Stomach (tissue), 9 donors: ENCODE results near the gene FYCO1. TPM values are rescaled to one million over a fixed set of nuclear protein-coding genes. Genes with fewer than 3 reads are reported as not detected.

Source experiments
- DNase-seq, 2 donors: peaks; one replicate each; pipeline versions ENCODE4 v3.0.0 to v3.0.0-alpha.2; 2013 to 2019
- H3K27ac ChIP-seq, 5 donors: fragments of 200-600 bp in 4 of 5; sonication (generic) in 4 of 5; one replicate each; pipeline ENCODE4 v1.5.1; 2013 to 2019; ENCODE audit warnings: mild to moderate bottlenecking in 1 of 5, moderate library complexity in 1 of 5
- H3K27me3 ChIP-seq, 3 donors: fragments of 200-600 bp; sonication (generic); one replicate each; pipeline ENCODE4 v1.5.1; 2017 to 2019; ENCODE audit warnings: mixed run types in 1 of 3
- H3K36me3 ChIP-seq, 4 donors: fragments of 200-600 bp; sonication (generic); 1 replicate in 3 of 4; 2 replicates in 1 of 4; pipeline ENCODE4 v1.5.1; 2016 to 2019
- H3K4me1 ChIP-seq, 4 donors: fragments of 200-600 bp; sonication (generic); one replicate each; pipeline ENCODE4 v1.5.1; 2016 to 2019
- H3K4me3 ChIP-seq, 4 donors: fragments of 200-600 bp; sonication (generic) in 3 of 4; one replicate each; pipeline ENCODE4 v1.5.1; 2016 to 2019; ENCODE audit warnings: mild to moderate bottlenecking in 1 of 4
- H3K9me3 ChIP-seq, 4 donors: fragments of 200-600 bp; sonication (generic); one replicate each; pipeline ENCODE4 v1.5.1; 2016 to 2019
- EP300 ChIP-seq: sonication (generic); formaldehyde crosslinking; IDR thresholded peaks from one replicate; pipeline ENCODE4 v1.6.1; 2017; ENCODE audit warnings: antibody characterized with exemption
- POLR2A ChIP-seq, 4 donors: fragments of 450-650 bp; IDR thresholded peaks; one replicate each; pipeline ENCODE4 v1.6.1; 2016; ENCODE audit warnings: antibody characterized with exemption in 4 of 4, control low read depth in 2 of 4, mild to moderate bottlenecking in 1 of 4, moderate library complexity in 1 of 4
- POLR2AphosphoS5 ChIP-seq, 3 donors: sonication (generic); formaldehyde crosslinking; IDR thresholded peaks; one replicate each; pipeline ENCODE4 v1.6.1; 2016; ENCODE audit warnings: antibody characterized with exemption in 3 of 3
- WGBS, 5 donors: extraction: QIAGEN DNeasy Blood & Tissue Kit in 3 of 5; methylation state at CpG; one replicate each; pipeline versions ENCODE4 v1.1.5 to v1.1.7; 2013 to 2018; 5-methylcytosine and 5-hydroxymethylcytosine counted together
- intact Hi-C: fragments of 100-400 bp; cut with DNase I; formaldehyde crosslinking; loops from one replicate; pipeline ENCODE4 v1.15.1; 2023; ENCODE audit warnings: low total_unique reads
- polyA plus RNA-seq, 3 donors: library from polyadenylated mRNA; stranded (reverse); fragments of 200-250 nt; gene quantifications; one replicate each; pipeline ENCODE4 v1.2.3, GENCODE V29; 2013
- total RNA-seq, 5 donors: library from RNA; depleted of rRNA; stranded (reverse); fragments of >200 nt; gene quantifications; one replicate each; pipeline versions ENCODE4 v1.1.0 to v1.2.3, GENCODE V29; 2014 to 2016
- TF ChIP-seq, protein P1 (sequence below), 7 experiments: fragments of 450-650 bp in 4 of 7; fragments of 200-600 bp in 3 of 7; sonication (generic) in 3 of 7; IDR thresholded peaks; one replicate each; pipeline ENCODE4 v1.5.1; 2016 to 2019; ENCODE audit warnings: antibody characterized with exemption in 7 of 7, control low read depth in 2 of 7, mild to moderate bottlenecking in 1 of 7
- donor health status: healthy with polysubstance abuse.
- donor health status: Bipolar disorder and iron deficiency.
- donor health status: healthy.

The FYCO1 gene
- total and polyA plus RNA-seq, 8 donors = 10.7 to 97.4 (median 25.3) TPM

- Histone ChIP-seq H3K4me1 (no peaks in the 10 kb centered on the region), H3K9me3 (peaks cover 0 to 18% (median 9%) of the 10 kb centered on the region in 4 donors), H3K36me3 (no peaks in the 10 kb centered on the region), H3K4me3 (no peak overlapping the region), H3K27me3 (no peaks in the 10 kb centered on the region), H3K27ac (no peak overlapping the region)
- intact Hi-C loops = no loop called here
- DNase-seq = no peak
- TF ChIP-seq, protein P1, sequence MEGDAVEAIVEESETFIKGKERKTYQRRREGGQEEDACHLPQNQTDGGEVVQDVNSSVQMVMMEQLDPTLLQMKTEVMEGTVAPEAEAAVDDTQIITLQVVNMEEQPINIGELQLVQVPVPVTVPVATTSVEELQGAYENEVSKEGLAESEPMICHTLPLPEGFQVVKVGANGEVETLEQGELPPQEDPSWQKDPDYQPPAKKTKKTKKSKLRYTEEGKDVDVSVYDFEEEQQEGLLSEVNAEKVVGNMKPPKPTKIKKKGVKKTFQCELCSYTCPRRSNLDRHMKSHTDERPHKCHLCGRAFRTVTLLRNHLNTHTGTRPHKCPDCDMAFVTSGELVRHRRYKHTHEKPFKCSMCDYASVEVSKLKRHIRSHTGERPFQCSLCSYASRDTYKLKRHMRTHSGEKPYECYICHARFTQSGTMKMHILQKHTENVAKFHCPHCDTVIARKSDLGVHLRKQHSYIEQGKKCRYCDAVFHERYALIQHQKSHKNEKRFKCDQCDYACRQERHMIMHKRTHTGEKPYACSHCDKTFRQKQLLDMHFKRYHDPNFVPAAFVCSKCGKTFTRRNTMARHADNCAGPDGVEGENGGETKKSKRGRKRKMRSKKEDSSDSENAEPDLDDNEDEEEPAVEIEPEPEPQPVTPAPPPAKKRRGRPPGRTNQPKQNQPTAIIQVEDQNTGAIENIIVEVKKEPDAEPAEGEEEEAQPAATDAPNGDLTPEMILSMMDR (IDR thresholded peaks at IDR 0.05) = no peak
- TF ChIP-seq POLR2A (IDR thresholded peaks at IDR 0.05) = no peak
- TF ChIP-seq EP300 = no peak
- no peak for TF ChIP-seq POLR2AphosphoS5 (IDR thresholded peaks at IDR 0.05)
- 67 to 93% (median 88%) methylated on average over 4 of the region's 4 CpGs for WGBS, 5 donors
Measured at GRCh38 chr3:46031269-46031668, 35.6 kb upstream of the FYCO1 start.

DNA sequence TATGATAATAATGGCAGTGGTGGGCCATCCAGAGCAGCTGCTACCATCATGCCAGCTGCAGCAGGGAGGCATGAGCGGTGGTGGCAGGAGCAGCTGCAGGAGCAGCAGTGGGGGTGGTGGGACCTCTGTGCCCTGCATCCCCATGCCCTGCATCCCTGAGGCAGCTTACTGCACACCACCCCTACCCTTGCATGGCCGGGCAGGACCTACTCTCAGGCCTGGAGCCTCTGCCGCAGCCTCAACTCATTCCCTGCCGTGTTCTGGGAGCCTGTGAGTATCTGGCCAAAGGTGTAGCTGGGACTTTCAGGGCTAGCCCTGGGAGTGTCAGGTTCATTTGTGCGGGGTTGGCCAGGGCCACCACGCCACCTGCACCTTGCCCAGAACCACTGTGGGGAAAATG lies 35.0 kb upstream of the FYCO1 start:
- Histone ChIP-seq H3K27me3 (no peaks in the 10 kb centered on the region), H3K27ac (no peak overlapping the region), H3K4me3 (no peak overlapping the region), H3K4me1 (no peaks in the 10 kb centered on the region), H3K36me3 (no peaks in the 10 kb centered on the region), H3K9me3 (peaks cover 0 to 18% (median 9%) of the 10 kb centered on the region in 4 donors)
- no peak for TF ChIP-seq POLR2A (IDR thresholded peaks at IDR 0.05)
- no peak for TF ChIP-seq EP300
- TF ChIP-seq, protein P1 (IDR thresholded peaks at IDR 0.05) = no peak
- no peak for TF ChIP-seq POLR2AphosphoS5 (IDR thresholded peaks at IDR 0.05)
- DNase-seq = no peak
- intact Hi-C loops = no loop called here
- WGBS, 5 donors = 89 to 95% (median 92%) methylated on average over 6 of the region's 6 CpGs

DNA sequence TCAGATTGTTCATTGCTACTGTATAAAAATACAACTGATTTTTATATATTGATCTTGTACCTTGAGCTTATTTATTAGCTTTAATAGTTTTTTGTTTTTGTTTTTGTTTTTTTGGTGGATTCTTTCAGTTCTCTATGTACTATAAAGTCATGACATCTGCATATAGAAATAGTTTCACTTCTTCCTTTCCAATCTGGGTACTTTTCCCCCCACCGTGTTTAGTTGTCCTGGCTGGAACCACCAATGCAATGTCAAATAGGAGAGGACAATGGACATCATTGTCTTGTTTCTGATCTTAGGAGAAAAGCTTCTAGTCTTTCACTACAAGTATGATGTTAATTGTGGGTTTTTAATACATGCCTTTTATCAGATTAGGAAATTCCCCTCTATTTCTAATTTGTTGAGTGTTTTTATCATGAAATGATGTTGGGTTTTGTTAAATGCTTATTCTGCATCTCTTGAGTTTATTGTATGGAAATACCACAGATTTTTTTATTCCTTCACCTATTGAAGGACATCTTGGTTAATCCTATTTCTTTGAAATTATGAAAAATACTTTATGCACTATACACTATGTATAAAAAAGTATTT lies 34.4 kb upstream of the FYCO1 start:
- no peaks in the 10 kb centered on the region for H3K36me3 ChIP-seq
- DNase-seq = no peak

GRCh38 chr3:46027736-46028397 lies 32.2 kb upstream of the FYCO1 start:
- intact Hi-C loops = no loop called here
- Histone ChIP-seq H3K9me3 (peaks cover 0 to 18% (median 9%) of the 10 kb centered on the region in 4 donors), H3K4me3 (no peak overlapping the region), H3K27ac (no peak overlapping the region), H3K36me3 (no peaks in the 10 kb centered on the region), H3K4me1 (no peaks in the 10 kb centered on the region), H3K27me3 (no peaks in the 10 kb centered on the region)
- WGBS, 5 donors = 84 to 87% (median 86%) methylated on average over 6 of the region's 6 CpGs
- DNase-seq = no peak
- no peak for TF ChIP-seq POLR2AphosphoS5 (IDR thresholded peaks at IDR 0.05)

More for the DNA sequence above, 34.4 kb upstream of the FYCO1 start:
- H3K27ac ChIP-seq = no peak overlapping the region
- 56 to 89% (median 71%) methylated on average over 1 of the region's 1 CpG for WGBS, 5 donors
- no peak overlapping the region for H3K4me3 ChIP-seq
- TF ChIP-seq, protein P1 (IDR thresholded peaks at IDR 0.05) = no peak
- TF ChIP-seq EP300 (no peak), POLR2AphosphoS5 (IDR thresholded peaks at IDR 0.05) (no peak), POLR2A (IDR thresholded peaks at IDR 0.05) (no peak)
- intact Hi-C loops = no loop called here
- H3K4me1 ChIP-seq = no peaks in the 10 kb centered on the region
- H3K9me3 ChIP-seq = peaks cover 0 to 18% (median 9%) of the 10 kb centered on the region in 4 donors
- H3K27me3 ChIP-seq = no peaks in the 10 kb centered on the region
